H9 (cell line): ENCODE results near the gene WFIKKN1. TPM values are rescaled to one million over a fixed set of nuclear protein-coding genes. Genes with fewer than 3 reads are reported as not detected.

ENCODE experiments used
- DNase-seq: peaks from one replicate; pipeline ENCODE4 v3.0.0-alpha.2; 2017
- H2AFZ ChIP-seq: one replicate; pipeline ENCODE4 v1.6.1; 2013; ENCODE audit warnings: mild to moderate bottlenecking, low read length, control low read depth, moderate library complexity
- H2AK5ac ChIP-seq: 2 replicates; pipeline ENCODE4 v1.6.1; 2013; ENCODE audit warnings: low read length, control low read depth, mixed read lengths; ENCODE audit not compliant: insufficient read length
- H2BK120ac ChIP-seq: one replicate; pipeline ENCODE4 v1.6.1; 2013; ENCODE audit warnings: low read depth, mild to moderate bottlenecking, low read length, control low read depth, inconsistent platforms; ENCODE audit not compliant: poor library complexity, severe bottlenecking
- H2BK12ac ChIP-seq: 2 replicates; pipeline ENCODE4 v1.6.1; 2013; ENCODE audit warnings: low read length, control low read depth, mixed read lengths, low read depth; ENCODE audit not compliant: insufficient read length
- H2BK15ac ChIP-seq: 2 replicates; pipeline ENCODE4 v1.6.1; 2013; ENCODE audit warnings: low read depth, low read length, control low read depth
- H2BK20ac ChIP-seq: one replicate; pipeline ENCODE4 v1.6.1; 2013; ENCODE audit warnings: low read depth, mild to moderate bottlenecking, low read length, control low read depth, inconsistent platforms; ENCODE audit not compliant: poor library complexity, severe bottlenecking
- H2BK5ac ChIP-seq: 2 replicates; pipeline ENCODE4 v1.6.1; 2013; ENCODE audit warnings: low read length, control low read depth, mixed read lengths; ENCODE audit not compliant: insufficient read length
- H3K14ac ChIP-seq: 2 replicates; pipeline ENCODE4 v1.6.1; 2013; ENCODE audit warnings: low read length, control low read depth; ENCODE audit not compliant: insufficient read depth
- H3K18ac ChIP-seq: 2 replicates; pipeline ENCODE4 v1.6.1; 2013; ENCODE audit warnings: low read depth, mild to moderate bottlenecking, mixed read lengths, low read length, control low read depth; ENCODE audit not compliant: insufficient read length
- H3K23ac ChIP-seq: 2 replicates; pipeline ENCODE4 v1.6.1; 2013; ENCODE audit warnings: low read length, control low read depth, mixed read lengths, low read depth; ENCODE audit not compliant: insufficient read length
- H3K23me2 ChIP-seq: 2 replicates; pipeline ENCODE4 v1.6.1; 2013; ENCODE audit warnings: low read depth, mild to moderate bottlenecking, mixed read lengths, low read length, control low read depth; ENCODE audit not compliant: insufficient read length, poor library complexity, severe bottlenecking
- H3K27ac ChIP-seq: 2 replicates; pipeline ENCODE4 v1.5.1; 2013; ENCODE audit warnings: low read length, control low read depth, mixed read lengths, low read depth; ENCODE audit not compliant: insufficient read length
- H3K27me3 ChIP-seq: 2 replicates; pipeline ENCODE4 v1.6.1; 2013; ENCODE audit warnings: low read length, control low read depth, inconsistent platforms; ENCODE audit not compliant: insufficient read depth
- H3K4ac ChIP-seq: 2 replicates; pipeline ENCODE4 v1.6.1; 2013; ENCODE audit warnings: low read depth, mild to moderate bottlenecking, control low read depth, inconsistent platforms, low read length, moderate library complexity
- H3K4me1 ChIP-seq: 2 replicates; pipeline ENCODE4 v1.6.1; 2013; ENCODE audit warnings: low read length, control low read depth, inconsistent platforms; ENCODE audit not compliant: insufficient read depth
- H3K4me2 ChIP-seq: 2 replicates; pipeline ENCODE4 v1.6.1; 2013; ENCODE audit warnings: low read length, control low read depth, mixed read lengths; ENCODE audit not compliant: insufficient read length, insufficient read depth
- H3K56ac ChIP-seq: 2 replicates; pipeline ENCODE4 v1.6.1; 2013; ENCODE audit warnings: low read depth, mild to moderate bottlenecking, mixed read lengths, low read length, control low read depth; ENCODE audit not compliant: insufficient read length
- H3K79me1 ChIP-seq: 2 replicates; pipeline ENCODE4 v1.6.1; 2013; ENCODE audit warnings: low read depth, mild to moderate bottlenecking, moderate library complexity, low read length, control low read depth, inconsistent platforms; ENCODE audit not compliant: insufficient read depth, poor library complexity, severe bottlenecking
- H3K79me2 ChIP-seq: 2 replicates; pipeline ENCODE4 v1.6.1; 2013; ENCODE audit warnings: low read length, control low read depth, inconsistent platforms; ENCODE audit not compliant: insufficient read depth
- H3K9ac ChIP-seq: 2 replicates; pipeline ENCODE4 v1.6.1; 2013; ENCODE audit warnings: low read length, control low read depth, mixed read lengths; ENCODE audit not compliant: insufficient read length; ENCODE audit errors: extremely low read depth
- H3K9me3 ChIP-seq: one replicate; pipeline ENCODE4 v1.6.1; 2013; ENCODE audit warnings: low read depth, low read length, inconsistent platforms; ENCODE audit not compliant: control insufficient read depth
- H3T11ph ChIP-seq: one replicate; pipeline ENCODE4 v1.6.1; 2013; ENCODE audit warnings: mild to moderate bottlenecking, low read length, control low read depth, inconsistent platforms
- H4K20me1 ChIP-seq: one replicate; pipeline ENCODE4 v1.6.1; 2013; ENCODE audit not compliant: control insufficient read depth, insufficient read length, insufficient read depth
- H4K5ac ChIP-seq: 2 replicates; pipeline ENCODE4 v1.6.1; 2013; ENCODE audit warnings: low read depth, mild to moderate bottlenecking, mixed read lengths, low read length, control low read depth; ENCODE audit not compliant: insufficient read length
- H4K8ac ChIP-seq: replicated peaks from 2 replicates; pipeline ENCODE4 v1.6.1; 2013; ENCODE audit warnings: low read length, control low read depth, mixed read lengths, low read depth; ENCODE audit not compliant: insufficient read length
- H4K91ac ChIP-seq: 2 replicates; pipeline ENCODE4 v1.6.1; 2013; ENCODE audit warnings: low read depth, mild to moderate bottlenecking, moderate library complexity, mixed read lengths, low read length, control low read depth; ENCODE audit not compliant: insufficient read length
- H3K27ac Mint-ChIP-seq, 3 experiments: 2 replicates in 2 of 3; 3 replicates in 1 of 3; pipeline ENCODE4 v1.8.0; 2020 to 2021; ENCODE audit warnings: mixed read lengths in 3 of 3, mild to moderate bottlenecking in 1 of 3, moderate library complexity in 1 of 3
- H3K27me3 Mint-ChIP-seq: 2 replicates; pipeline ENCODE4 v1.8.0; 2021; ENCODE audit warnings: low read depth, mild to moderate bottlenecking, moderate library complexity, mixed read lengths
- H3K36me3 Mint-ChIP-seq, 3 experiments: 2 replicates in 2 of 3; 3 replicates in 1 of 3; pipeline ENCODE4 v1.8.0; 2020 to 2021; ENCODE audit warnings: low read depth in 3 of 3, mixed read lengths in 3 of 3; ENCODE audit not compliant: insufficient read depth in 1 of 3
- H3K4me1 Mint-ChIP-seq, 2 experiments: 2 replicates each; pipeline ENCODE4 v1.8.0; 2020; ENCODE audit warnings: mixed read lengths in 2 of 2
- H3K4me3 Mint-ChIP-seq, 2 experiments: 2 replicates in 1 of 2; 3 replicates in 1 of 2; pipeline ENCODE4 v1.8.0; 2020 to 2021; ENCODE audit warnings: mild to moderate bottlenecking in 2 of 2, mixed read lengths in 2 of 2, moderate library complexity in 1 of 2
- H3K9me3 Mint-ChIP-seq, 2 experiments: 2 replicates in 1 of 2; 3 replicates in 1 of 2; pipeline ENCODE4 v1.8.0; 2020; ENCODE audit warnings: mild to moderate bottlenecking in 2 of 2, mixed read lengths in 2 of 2, moderate library complexity in 1 of 2
- CTCF ChIP-seq: fragments of 200-600 bp; sonication (generic); conservative IDR thresholded peaks from 3 replicates; pipeline ENCODE4 v1.8.0; 2021; ENCODE audit warnings: antibody characterized with exemption, mild to moderate bottlenecking
- whole genome bisulfite sequencing: extraction: QIAGEN DNeasy Blood & Tissue Kit; methylation state at CpG from one replicate; pipeline ENCODE4 v1.1.7; 2013; ENCODE audit warnings: missing lambda C conversion rate, low lambda C conversion rate, mixed read lengths; ENCODE audit not compliant: insufficient read length; ENCODE audit errors: extremely low coverage; 5-methylcytosine and 5-hydroxymethylcytosine counted together
- total RNA-seq: library from RNA; stranded (reverse); gene quantifications from 2 replicates; pipeline ENCODE4 v1.2.1, GENCODE V29; 2021

The WFIKKN1 gene
- total RNA-seq, 1 experiment from 2014 or later: 8.3 TPM

GRCh38 chr16:608019-608418 is 22.8 kb upstream of the WFIKKN1 start:
- Histone ChIP-seq H3K23ac (no peak overlapping the region), H4K91ac (no peak overlapping the region), H3K4ac (no peak overlapping the region), H3K23me2 (no peaks in the 10 kb centered on the region), H3K9me3 (no peaks in the 10 kb centered on the region), H4K5ac (no peak overlapping the region), H3K14ac (no peak overlapping the region), H3K4me1 (no peaks in the 10 kb centered on the region), H2AFZ (no peak overlapping the region), H2BK120ac (no peak overlapping the region), H4K20me1 (no peaks in the 10 kb centered on the region), H3K56ac (no peak overlapping the region), H2BK12ac (no peak overlapping the region), H2BK5ac (no peak overlapping the region), H2AK5ac (no peak overlapping the region), H3K18ac (no peak overlapping the region), H3K4me2 (no peak overlapping the region), H3K79me2 (no peaks in the 10 kb centered on the region), H4K8ac (no peak overlapping the region), H2BK20ac (no peak overlapping the region), H3K27me3 (no peaks in the 10 kb centered on the region), H3K27ac (no peak overlapping the region), H3T11ph (no peak overlapping the region), H3K79me1 (peaks cover 2% of the 10 kb centered on the region), H3K9ac (no peak overlapping the region), H2BK15ac (no peak overlapping the region)
- Mint-ChIP-seq H3K4me3 (no peak overlapping the region), H3K9me3 (peaks cover 16 to 18% of the 10 kb centered on the region in 2 experiments), H3K4me1 (peaks cover 11 to 13% of the 10 kb centered on the region in 2 experiments), H3K36me3 (peaks cover 12 to 18% (median 13%) of the 10 kb centered on the region in 3 experiments), H3K27me3 (peaks cover 12% of the 10 kb centered on the region), H3K27ac (peak overlapping the region in 2 of 3 experiments; percentile 41 to 91; a peak in 3 of 7 replicates)
- no peak for TF ChIP-seq CTCF
- no CpG with 5 or more reads among the region's 10 CpGs for WGBS
- peak; percentile 37 for DNase-seq
